Cardiac septum (tissue), 1 donor: Measurements from ENCODE around the gene WWC2. TPM values are rescaled to one million over a fixed set of nuclear protein-coding genes. Genes with fewer than 3 reads are reported as not detected.

Experiments used
- DNase-seq: peaks from one replicate; pipeline ENCODE4 v3.0.0-alpha.2; 2020; ENCODE audit warnings: low spot score
- intact Hi-C: fragments of 100-400 bp; cut with DNase I; formaldehyde crosslinking; loops from one replicate; pipeline ENCODE4 v1.14.0; 2022
- total RNA-seq: library from RNA; stranded (reverse); fragmentation: NEBNext Ultra II Directional; extraction: Animal tissue kit (Norgen Biotek cat#: 25700); gene quantifications from one replicate; pipeline ENCODE4 v1.2.1, GENCODE V29; 2021
- donor health status: DM: no; HTN: no; CAD: no.

Gene WWC2
- total RNA-seq, 1 donor from 2014 or later: 38.3 TPM

GRCh38 chr4:183356173-183356830, 257.2 kb downstream of the WWC2 start:
- peak; percentile 62 for DNase-seq
- intact Hi-C loops: no loop called here

GRCh38 chr4:183356931-183357675, 258.0 kb downstream of the WWC2 start:
- intact Hi-C loops: no loop called here
- peak; percentile 57 for DNase-seq

- intact Hi-C loops: no loop called here
- no peak for DNase-seq
Measured at GRCh38 chr4:183358215-183358755, 259.2 kb downstream of the WWC2 start.

- no peak for DNase-seq
- intact Hi-C loops: no loop called here
Measured at GRCh38 chr4:183360161-183360919, 261.3 kb downstream of the WWC2 start.

GRCh38 chr4:183362036-183362435, 263.0 kb downstream of the WWC2 start:
- no peak for DNase-seq

GRCh38 chr4:183362916-183363542, 264.0 kb downstream of the WWC2 start:
- no peak for DNase-seq

More at GRCh38 chr4:183362036-183362435, 263.0 kb downstream of the WWC2 start:
- intact Hi-C loops: no loop called here

GRCh38 chr4:183364025-183364424, 265.0 kb downstream of the WWC2 start:
- DNase-seq: no peak
- intact Hi-C loops: no loop called here

More at GRCh38 chr4:183362916-183363542, 264.0 kb downstream of the WWC2 start:
- intact Hi-C loops: no loop called here

- peak; percentile 33 for DNase-seq
- intact Hi-C loops: no loop called here
Measured at GRCh38 chr4:183366206-183366835, 267.3 kb downstream of the WWC2 start.

- DNase-seq: peak; percentile 39
- intact Hi-C loops: no loop called here
Measured at GRCh38 chr4:183369073-183369472, 270.0 kb downstream of the WWC2 start.

Other genes with a start within 250 kb of the WWC2 start
- gene DCTD, start 181.9 kb upstream of the WWC2 start, total RNA-seq: 49.6 TPM
- not detected for gene CLDN22, start 221.0 kb downstream of the WWC2 start, total RNA-seq
- gene CLDN24, start 223.2 kb downstream of the WWC2 start, total RNA-seq: not detected